NOMO-1 treated with DMSO at 0.1 percent for 48 hours (cell line): ENCODE results near the gene PIGO.

ENCODE experiments used
- DNase-seq: peaks from one replicate; lab custom pipeline; 2025; ENCODE audit not compliant: unreplicated experiment; lab: John Stamatoyannopoulos, UW

PIGO gene

DNA sequence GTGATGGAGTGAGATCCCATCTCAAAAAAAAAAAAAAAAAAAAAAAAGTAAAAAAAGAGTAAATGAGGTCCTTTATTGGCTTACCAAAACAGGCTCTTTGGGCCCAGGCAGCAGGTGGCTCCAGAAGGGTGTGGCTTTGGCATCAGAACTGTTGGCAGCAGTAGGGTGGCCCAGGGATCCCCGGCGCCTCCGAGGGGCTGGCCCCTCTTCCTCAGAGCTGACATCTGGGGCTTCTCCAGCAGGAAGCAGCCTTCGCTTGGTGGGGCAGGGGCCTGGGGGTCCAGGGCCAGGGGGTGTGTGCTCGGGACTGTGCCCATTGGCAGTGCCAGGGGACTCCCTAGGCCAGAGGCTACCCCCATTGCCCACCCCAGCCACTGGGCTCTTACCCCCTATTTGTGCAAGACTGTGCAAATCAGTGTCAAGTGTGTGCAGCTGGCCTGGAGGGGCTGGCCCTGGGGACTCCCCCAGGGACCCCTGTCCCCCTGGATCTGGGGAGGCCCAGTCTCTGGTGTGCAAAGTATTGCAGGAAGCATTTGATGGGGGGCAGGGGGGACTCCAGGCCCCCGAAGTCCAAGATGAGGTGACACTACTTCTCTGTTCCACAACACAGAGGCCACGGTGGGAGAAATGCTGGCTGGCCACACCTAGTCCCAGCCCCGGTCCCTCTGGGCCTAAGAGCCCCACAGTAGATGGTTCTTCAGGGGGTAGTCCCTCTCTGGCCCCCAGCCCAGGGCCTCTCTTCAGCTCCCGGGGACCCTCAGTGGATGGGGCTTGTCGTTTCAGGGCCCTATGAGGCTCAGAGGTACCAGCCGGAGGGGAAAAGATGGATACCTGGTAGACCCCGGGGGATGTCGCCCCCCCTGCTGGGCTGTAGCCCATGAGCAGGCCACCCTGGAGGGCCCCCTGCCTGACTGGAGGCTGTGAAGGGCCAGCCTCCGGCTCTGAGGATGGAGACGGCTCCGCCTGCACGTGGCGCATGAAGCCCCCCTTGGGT, 11.2 kb upstream of the PIGO start:
- no peak for DNase-seq

DNA sequence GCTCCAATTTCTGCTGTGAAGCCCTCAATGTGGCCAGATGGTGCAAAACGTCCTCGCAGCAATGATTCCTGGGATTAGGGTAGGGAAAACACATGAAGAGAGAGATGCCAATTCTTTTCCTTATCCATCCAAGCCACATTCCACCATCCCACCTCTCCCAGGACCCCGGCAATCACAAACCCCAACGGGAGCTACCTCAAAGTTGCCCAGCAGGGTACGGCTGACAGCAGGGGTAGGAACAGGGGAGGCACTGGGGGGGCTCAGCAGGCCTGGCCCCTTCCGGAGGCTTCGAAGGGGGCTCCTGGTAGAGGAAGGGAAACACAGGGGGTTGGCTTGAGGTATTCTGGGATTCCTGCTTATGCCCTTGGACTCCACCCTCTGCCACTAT, 9.9 kb upstream of the PIGO start:
- DNase-seq: no peak

DNA sequence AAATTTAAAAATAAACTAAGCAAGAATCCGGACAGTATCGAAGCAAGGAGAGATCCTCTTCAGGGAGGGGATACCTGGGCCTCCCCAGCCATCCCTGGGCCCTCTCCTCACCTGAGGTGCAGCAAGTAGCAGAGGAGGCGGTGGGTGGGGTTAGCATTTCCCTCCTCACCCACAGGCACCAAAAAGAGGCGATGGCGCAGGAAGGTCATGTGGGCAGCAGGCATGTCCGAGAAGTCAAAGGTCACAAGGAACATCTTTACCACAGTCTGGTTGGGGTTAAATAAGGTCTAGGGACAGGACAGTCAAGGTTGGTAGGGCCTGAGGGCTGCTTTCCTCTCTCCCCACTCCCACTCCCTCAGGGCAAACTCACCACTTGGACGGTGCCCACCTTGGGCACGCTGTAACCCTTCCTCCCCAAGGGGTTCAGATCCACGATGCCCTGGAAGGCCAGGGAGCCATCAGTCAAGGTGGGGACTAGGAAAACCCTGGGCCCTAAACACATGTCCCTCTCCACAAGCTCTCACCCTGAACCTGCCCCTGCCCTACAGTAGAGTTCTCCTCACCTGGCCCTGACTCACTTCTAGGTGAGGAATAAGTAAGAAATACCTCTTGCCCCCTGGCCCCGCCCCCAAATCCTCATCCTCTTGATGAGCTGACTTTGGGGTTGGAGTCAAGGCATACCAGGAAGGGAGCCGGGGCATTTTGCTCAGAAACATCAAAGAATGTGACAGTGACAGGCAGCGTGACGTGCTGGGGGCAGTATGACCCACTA, 9.4 kb upstream of the PIGO start:
- DNase-seq: no peak

DNA sequence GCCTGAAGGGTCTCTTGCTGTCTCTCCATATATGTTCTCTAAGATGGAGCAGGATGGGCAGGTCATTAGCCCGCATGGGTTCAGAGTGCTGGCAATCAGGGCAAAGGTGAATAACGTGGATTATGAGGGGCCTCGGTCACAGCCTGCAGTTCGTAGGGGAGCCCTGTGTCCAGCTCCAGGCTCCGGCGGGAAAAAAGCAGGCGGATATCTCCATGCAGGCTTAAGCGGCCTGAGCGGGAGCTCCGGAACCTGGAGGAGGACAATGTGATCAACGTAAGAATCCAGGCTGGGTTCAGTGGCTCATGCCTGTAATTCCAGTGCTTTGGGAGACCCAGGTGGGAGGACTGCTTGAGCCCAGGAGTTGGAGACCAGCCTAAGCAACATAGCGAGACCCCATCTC, 8.7 kb upstream of the PIGO start:
- DNase-seq: no peak

DNA sequence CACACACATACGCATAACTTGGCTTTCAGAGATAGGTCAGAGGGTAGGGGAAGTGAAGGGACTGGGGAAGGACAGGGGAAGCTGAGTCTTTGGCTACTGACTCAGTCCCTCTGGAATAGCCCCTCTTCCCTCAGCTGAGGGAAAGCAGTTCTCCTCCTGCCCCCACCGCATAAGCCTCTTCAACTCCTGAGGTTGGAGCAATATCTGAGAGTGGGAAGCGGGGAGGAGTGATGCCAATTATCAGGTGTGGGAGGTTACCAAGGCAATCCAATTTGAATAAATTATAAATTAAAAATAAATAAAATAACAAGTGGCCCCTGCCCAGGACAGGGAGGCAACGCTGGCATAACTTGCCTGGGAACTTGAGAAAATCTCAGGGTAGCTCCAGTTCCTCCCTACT, 8.2 kb upstream of the PIGO start:
- no peak for DNase-seq

DNA sequence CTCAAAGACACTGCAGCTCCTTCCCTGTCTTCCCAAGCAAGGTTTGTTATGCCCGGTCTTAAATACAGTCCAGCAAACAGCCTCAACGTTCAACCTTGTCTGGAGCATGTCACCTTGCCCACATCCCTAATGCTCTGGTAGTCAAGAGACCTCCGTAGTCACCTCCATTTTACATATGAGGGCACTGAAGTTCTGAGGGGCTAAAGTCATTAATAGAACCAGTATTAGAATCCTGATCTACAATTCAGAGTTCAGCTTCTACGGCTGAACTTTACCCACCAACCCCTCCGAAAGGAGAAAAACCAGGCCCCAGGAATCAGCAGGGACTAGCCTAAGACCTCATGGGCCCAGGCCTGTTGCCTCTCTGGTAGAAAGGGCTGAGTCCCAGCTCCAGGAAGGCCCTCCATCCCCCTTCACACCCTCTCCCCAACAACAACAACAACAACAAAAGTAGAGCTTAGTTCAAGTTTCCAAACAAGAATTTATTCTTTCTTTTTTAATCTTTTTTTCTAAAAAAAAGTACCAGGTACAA, 7.3 kb upstream of the PIGO start:
- no peak for DNase-seq

DNA sequence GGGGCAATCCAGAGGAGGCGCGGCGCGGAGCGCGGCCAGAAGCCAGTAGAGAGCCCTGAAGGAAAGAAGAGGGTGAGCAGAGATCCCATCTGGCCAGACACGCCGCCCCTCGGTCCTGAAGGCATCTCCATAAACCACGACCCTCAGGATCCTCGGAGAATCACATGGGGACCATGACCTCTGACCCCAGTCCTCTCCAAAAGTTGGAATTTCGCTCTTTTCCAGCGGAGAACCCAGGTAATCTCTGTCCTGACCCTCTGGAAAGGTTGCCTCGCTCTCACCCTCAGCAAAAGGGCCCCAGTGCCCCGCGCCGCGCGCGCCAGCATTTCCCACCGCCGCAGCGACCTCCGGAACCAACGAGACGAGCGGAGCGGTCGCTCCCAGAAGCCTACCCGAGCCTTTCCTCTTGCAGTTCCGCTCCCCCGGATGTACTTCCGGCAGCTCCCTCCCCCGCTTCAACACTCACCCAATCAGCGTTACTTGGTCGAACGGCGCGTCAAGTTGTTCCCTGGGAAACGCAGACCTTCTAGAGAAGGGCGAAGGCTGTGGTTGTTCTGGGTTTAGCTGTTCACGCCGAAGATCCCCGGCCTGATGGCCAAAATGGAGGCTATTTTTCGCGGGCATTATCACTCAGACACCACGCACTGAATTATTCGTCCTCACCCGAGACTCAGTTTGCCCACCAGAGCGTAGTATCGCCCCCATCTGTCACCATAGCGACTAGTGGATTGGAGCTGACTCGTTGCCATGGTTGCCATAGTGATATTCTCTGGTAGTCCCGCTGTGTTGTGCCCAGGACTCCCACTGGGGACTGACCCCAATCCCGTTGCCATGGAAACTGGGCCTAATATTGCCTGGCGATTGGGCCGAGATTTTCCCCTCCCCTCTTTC, 6.6 kb upstream of the PIGO start, which contains the start of gene STOML2:
STOML2 (minus strand) TSS at position 363 of the 891 bp plus-strand sequence; CDS start at position 326, 37 bp downstream.
- peak; percentile 99 for DNase-seq

DNA sequence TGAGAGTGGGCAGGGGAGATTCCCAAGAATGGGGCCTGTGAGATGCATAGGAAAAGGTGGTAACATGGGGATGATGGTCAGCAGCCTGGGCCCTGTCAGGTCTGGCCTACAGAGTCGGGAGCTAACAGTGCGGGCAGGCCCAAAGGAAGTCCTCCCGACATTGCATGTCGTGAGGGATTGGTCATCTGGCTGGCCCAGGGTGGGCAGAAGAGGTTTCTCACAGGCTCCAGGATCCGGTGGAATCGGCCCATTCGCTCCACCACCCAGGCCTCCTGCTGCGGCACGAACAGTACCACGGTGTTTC, 6.0 kb upstream of the PIGO start:
- no peak for DNase-seq

DNA sequence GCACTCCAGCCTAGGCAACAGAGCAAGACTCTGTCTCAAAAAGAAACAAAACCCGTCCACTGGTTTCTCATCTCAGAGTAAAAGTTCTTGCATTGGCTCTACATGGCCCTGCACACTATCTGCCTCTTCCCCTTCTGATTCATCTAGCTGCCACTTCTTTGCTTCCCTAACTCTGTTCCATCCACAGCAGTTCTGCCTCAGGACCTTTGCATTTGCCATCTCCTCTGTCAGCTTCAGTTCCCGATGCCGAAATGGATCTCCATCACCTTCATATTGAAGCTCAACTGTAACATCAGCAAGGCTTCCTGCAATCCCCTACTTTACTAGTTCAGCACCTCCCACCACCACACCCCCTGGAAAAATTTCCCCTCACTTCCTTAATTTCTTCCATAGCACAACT, 1.2 kb upstream of the PIGO start:
- DNase-seq: no peak

DNA sequence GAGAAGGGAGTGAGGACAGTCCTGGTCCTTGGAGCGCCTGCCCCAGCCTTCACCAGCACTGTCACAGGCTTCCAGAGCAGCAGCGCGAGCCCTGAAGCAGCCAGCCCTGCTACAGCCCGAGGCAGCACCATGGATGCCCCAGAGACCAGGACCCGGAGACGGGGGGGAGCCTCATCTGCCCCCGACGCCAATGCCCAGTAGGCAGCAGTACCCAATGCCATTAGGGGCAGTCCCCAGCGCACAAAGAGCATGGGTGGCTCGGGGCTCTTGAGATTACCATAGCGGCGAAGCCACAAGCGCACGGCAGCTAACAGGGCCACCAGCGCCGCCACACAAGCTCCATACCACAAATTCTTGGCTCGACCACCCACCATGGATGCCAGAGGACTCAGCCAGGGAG, 4.9 kb downstream of the PIGO start:
- no peak for DNase-seq

DNA sequence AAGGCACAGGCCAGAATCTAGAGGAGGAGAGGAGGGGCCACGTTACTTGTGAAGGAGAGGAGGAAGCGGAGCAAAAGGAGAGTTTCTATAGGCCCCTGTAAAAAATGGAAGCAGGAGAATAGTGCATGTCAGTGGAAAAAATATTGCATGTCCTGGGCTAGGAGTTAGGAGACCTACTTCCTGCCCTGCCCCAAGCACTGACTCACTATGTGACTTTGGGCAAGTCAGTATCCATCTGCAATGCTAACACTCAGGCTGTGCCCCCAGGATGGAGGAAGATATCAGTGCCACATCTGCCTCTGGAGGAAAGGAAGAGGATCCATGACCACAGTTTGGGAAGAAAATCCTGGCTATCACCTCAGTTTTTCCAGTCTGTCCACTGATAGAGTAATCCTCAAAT, 7.0 kb downstream of the PIGO start:
- DNase-seq: no peak

DNA sequence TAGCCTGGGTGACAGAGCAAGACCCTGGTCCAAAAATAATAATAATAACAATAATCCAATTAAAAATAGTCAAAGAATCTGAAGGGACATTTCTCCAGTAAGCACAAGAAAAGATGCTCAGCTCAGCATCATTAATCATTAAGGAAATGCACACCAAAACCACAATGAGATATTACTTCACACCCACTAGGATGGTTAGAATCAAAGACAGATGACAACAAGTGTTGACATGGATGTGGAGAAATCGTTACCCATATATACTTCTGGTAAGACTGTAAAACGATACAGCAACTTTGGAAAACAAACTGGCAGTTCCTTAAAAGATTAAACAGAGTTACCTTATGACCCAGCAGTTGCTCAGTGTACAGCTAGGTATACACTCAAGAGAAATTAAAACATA, 11.3 kb downstream of the PIGO start:
- no peak for DNase-seq

DNA sequence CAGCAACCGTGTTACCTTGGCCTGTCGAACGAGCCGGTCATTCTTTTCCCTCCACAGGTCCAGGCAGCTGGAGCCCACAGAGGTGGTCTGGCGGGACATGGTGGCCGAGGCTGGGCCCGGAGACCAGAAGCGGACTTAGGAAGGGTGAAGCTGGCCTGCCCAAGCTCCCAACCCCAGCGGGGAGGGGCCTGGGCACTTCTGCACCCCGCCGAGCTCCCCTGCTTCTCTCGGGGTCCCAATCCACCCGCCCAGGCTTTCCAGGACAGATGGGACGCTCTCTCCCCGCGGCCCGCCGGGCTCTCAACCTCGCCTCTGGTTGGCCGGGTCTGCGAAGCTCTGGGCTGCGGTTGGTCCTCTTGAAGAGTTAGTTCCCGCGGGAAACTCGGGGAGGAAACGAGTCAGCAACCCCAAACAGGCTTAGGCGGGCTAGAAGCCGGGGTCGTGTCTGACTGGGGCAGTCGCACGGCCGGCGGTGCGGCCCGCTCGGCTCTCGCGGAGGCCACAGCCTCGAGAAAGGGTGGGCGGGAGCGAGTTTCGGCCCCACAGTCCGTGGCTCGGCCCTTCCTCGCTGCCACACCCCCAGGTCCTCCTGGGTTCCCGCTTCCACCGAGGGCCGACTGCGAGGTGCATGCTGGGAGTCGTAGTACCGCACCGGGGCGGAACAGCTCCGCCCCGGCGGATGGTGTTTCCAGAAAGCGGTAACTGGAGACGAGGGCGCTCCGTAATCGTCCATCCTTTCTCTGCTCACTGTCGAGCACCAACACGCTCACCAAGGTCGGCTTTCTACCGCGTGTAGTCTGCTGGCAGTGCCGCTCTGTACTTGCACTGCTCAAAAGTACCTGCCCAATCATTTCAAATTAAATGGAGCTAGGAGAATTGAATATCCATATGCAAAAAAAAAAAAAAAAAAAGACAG, 16.7 kb downstream of the PIGO start, which contains the start of gene FANCG:
FANCG (minus strand) TSS at position 517 of the 916 bp plus-strand sequence; CDS start at position 99, 418 bp downstream.
- peak; percentile 97 for DNase-seq

DNA sequence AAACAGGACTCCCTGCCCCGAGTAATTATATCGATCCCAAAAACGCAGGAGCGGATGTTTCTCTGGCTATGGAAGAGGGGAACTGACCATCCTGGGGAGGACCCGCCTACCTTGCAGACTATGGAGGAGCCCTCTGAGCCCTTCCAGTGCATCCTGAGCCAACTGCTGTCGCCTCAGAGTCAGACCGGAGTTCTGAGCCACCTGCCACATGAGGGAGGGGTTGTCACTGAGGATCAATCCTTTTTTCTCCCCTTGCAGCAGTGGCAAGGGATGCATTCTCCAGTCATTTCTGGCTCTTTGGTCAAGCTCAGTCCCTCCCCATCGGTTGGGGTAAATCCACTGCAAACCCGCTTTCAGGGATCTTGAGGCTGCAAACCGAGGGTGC, 17.4 kb downstream of the PIGO start:
- DNase-seq: no peak

DNA sequence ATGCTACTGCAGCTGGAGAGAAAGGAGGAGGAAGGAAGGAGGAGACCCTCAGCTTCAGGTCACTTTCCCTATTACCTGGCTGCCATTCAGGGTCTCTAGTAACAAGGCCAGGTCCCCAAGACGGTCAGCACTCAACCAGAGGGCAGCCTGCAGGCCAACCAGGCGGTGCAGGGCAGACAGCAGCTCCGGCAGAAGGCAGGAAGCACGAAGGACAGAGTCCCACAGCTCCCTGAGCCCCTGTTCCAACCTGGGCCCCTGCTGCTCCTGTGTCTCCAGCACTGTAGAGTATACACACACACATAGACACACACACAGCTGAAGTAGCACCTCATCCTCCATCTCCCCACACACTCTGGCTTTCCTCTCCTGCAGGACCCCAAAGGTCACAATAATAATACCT, 18.3 kb downstream of the PIGO start:
- no peak for DNase-seq

DNA sequence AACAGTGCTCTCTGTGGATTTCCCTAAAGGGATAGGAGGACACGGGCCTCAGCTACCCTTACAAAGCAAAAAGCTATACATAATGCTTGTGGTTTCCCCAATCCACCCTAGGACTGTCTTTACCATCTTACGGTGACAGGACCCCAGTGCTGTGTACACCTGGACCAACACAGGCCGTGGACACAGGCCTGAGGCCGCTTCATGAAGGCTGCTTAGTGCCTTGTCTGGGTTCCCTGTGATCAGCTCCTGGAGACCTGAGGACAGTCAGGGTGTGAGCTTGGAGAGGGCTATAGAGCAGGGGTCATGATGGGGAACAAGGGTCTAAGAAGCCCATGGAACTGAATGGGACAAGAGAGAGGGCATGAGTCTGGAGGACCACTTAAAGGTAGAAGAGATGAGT, 19.5 kb downstream of the PIGO start:
- DNase-seq: no peak

DNA sequence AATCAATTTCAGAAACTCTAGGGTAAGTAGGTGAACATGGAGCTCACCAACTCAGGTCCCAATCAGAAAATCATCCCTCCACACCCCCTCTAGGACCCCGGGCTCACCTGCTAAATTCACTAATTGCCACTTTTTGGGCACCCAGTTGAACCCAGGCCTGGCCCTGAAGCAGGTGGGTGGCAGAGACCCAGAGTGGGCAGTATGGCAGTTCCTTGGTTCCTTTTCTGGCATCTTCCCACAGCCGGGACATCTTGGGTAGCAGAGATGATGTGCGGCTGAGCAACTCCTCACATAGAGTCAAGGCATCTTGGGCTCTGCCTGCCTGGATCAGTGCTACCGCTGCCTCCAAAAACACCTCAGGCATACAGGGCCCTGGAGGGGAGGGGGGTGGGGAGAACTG, 21.0 kb downstream of the PIGO start:
- DNase-seq: no peak

DNA sequence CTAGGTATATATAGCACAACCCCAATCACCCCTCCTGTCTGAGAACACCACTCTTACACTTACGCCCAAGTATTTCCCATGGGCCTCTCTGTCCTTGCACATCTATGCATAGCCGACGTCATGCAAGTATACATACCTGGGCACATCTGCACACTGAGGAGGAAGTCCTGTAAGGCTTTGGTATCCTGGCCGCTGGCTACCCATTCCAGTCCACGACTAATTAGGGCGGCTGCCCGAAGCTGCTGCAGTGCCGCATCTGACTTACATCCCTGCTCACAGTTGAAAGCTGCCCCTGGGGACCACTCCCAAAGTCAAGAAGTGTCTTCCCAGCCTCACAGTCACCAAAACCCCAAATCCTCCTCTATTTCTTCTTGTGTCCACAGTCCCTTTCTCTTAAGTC, 21.6 kb downstream of the PIGO start:
- DNase-seq: no peak

DNA sequence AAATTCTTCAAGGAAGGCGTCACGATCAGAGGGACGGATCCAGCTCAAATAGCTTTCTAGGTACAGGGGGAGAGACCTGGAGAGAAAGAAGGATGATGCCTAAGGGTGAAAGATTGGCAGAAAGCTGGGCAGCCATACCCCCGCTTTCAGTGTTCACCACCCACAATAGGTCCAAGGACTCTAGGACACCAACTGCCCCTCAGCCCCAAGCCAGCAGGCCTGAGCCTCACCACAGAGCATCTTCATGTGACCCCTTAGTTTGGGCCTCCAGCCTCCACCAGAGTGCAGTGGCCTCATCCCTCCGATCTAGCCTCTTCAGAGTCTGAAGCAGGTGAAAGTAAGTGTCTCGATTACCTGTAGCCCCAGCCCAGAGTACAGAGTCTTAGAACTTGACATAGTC, 22.2 kb downstream of the PIGO start:
- DNase-seq: no peak

DNA sequence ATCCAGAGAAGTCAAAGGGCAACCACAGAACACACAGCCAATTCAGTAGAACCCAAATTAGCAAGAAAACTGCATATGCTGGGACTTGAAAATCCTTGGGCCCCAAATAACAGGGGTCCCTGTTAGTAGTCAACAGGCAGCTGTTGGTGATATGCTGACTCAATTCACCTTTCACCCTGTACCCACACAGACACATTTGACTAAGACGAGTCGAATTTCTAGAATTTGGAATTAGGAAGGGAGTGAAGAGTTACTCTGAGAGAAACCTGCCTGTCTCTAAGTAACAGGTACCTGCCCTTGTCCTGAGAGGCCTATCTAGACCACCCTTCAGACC, 23.1 kb downstream of the PIGO start:
- no peak for DNase-seq
